ENCODE measurements around the gene HPF1. TPM values are rescaled to one million over a fixed set of nuclear protein-coding genes. Genes with fewer than 3 reads are reported as not detected.
A peak's percentile ranks its signal among the peaks of the same experiment; 100 is the strongest.

Gene HPF1
- total and polyA plus RNA-seq, 2 of the 13 experiments (the other 11 are each of a cell fraction or from before 2014, with no cell fraction given) = 5.1 to 14.8 TPM

DNA sequence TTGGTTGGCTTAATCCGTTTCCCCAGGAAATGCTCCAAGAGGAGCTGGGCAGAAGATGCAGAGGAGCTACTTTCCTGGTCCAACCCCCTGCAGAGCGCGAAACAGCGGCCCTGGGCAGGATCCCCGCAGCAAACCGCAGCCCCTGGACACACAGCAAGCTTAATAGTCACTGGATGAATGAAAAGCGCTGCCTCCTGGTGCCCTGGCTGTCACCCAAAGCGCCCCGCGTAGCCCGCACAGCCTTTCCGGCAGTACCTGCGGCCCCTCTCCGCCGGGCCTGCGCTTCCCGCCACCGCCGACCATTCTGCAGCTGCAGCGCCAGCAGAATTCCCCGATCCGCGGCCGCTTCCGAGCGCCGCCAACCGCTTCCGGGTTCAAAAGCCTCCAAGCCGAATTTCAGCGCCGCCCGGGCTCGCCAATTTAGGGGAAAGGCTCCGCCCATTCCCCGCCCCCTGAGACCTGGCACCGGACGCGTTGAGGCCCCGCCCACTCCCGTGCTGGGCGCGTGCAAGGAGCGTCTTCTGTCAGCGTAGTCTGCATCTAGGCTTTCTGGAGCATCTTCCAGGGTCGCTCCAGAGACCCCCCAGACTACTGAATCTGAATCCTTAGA, at the start of gene HPF1 (continued):
- TF ChIP-seq KAT7 (CRISPR knock-in tag; IDR thresholded peaks at IDR 0.05; ENCODE audit: borderline replicate concordance) (no peak; the same call in 1 of the 2 replicates), ISL2 (CRISPR knock-in tag; IDR thresholded peaks at IDR 0.05) (peak; percentile 37; the same call in 1 of the 2 replicates), ZNF564 (CRISPR knock-in tag; IDR thresholded peaks at IDR 0.05) (peak; percentile 84; the same call in 1 of the 2 replicates), ASH2L (IDR thresholded peaks at IDR 0.05; ENCODE audit: insufficient read length, low read depth, low read length) (peak; percentile 62), MAFG (CRISPR knock-in tag; IDR thresholded peaks at IDR 0.05) (no peak), DPF2 (CRISPR knock-in tag; IDR thresholded peaks at IDR 0.05; ENCODE audit: borderline replicate concordance, low read depth) (no peak), SYNCRIP (IDR thresholded peaks at IDR 0.05; ENCODE audit: insufficient read depth, low read depth, low read length) (no peak)
- TF ChIP-seq, protein P1, sequence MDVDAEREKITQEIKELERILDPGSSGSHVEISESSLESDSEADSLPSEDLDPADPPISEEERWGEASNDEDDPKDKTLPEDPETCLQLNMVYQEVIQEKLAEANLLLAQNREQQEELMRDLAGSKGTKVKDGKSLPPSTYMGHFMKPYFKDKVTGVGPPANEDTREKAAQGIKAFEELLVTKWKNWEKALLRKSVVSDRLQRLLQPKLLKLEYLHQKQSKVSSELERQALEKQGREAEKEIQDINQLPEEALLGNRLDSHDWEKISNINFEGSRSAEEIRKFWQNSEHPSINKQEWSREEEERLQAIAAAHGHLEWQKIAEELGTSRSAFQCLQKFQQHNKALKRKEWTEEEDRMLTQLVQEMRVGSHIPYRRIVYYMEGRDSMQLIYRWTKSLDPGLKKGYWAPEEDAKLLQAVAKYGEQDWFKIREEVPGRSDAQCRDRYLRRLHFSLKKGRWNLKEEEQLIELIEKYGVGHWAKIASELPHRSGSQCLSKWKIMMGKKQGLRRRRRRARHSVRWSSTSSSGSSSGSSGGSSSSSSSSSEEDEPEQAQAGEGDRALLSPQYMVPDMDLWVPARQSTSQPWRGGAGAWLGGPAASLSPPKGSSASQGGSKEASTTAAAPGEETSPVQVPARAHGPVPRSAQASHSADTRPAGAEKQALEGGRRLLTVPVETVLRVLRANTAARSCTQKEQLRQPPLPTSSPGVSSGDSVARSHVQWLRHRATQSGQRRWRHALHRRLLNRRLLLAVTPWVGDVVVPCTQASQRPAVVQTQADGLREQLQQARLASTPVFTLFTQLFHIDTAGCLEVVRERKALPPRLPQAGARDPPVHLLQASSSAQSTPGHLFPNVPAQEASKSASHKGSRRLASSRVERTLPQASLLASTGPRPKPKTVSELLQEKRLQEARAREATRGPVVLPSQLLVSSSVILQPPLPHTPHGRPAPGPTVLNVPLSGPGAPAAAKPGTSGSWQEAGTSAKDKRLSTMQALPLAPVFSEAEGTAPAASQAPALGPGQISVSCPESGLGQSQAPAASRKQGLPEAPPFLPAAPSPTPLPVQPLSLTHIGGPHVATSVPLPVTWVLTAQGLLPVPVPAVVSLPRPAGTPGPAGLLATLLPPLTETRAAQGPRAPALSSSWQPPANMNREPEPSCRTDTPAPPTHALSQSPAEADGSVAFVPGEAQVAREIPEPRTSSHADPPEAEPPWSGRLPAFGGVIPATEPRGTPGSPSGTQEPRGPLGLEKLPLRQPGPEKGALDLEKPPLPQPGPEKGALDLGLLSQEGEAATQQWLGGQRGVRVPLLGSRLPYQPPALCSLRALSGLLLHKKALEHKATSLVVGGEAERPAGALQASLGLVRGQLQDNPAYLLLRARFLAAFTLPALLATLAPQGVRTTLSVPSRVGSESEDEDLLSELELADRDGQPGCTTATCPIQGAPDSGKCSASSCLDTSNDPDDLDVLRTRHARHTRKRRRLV (CRISPR knock-in tag; IDR thresholded peaks at IDR 0.05) = 0 out of 2 replicates have a peak, but pooled peaks have one; percentile 40
- TF ChIP-seq, protein P2, sequence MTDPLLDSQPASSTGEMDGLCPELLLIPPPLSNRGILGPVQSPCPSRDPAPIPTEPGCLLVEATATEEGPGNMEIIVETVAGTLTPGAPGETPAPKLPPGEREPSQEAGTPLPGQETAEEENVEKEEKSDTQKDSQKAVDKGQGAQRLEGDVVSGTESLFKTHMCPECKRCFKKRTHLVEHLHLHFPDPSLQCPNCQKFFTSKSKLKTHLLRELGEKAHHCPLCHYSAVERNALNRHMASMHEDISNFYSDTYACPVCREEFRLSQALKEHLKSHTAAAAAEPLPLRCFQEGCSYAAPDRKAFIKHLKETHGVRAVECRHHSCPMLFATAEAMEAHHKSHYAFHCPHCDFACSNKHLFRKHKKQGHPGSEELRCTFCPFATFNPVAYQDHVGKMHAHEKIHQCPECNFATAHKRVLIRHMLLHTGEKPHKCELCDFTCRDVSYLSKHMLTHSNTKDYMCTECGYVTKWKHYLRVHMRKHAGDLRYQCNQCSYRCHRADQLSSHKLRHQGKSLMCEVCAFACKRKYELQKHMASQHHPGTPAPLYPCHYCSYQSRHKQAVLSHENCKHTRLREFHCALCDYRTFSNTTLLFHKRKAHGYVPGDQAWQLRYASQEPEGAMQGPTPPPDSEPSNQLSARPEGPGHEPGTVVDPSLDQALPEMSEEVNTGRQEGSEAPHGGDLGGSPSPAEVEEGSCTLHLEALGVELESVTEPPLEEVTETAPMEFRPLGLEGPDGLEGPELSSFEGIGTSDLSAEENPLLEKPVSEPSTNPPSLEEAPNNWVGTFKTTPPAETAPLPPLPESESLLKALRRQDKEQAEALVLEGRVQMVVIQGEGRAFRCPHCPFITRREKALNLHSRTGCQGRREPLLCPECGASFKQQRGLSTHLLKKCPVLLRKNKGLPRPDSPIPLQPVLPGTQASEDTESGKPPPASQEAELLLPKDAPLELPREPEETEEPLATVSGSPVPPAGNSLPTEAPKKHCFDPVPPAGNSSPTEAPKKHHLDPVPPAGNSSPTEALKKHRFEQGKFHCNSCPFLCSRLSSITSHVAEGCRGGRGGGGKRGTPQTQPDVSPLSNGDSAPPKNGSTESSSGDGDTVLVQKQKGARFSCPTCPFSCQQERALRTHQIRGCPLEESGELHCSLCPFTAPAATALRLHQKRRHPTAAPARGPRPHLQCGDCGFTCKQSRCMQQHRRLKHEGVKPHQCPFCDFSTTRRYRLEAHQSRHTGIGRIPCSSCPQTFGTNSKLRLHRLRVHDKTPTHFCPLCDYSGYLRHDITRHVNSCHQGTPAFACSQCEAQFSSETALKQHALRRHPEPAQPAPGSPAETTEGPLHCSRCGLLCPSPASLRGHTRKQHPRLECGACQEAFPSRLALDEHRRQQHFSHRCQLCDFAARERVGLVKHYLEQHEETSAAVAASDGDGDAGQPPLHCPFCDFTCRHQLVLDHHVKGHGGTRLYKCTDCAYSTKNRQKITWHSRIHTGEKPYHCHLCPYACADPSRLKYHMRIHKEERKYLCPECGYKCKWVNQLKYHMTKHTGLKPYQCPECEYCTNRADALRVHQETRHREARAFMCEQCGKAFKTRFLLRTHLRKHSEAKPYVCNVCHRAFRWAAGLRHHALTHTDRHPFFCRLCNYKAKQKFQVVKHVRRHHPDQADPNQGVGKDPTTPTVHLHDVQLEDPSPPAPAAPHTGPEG (CRISPR knock-in tag; IDR thresholded peaks at IDR 0.05) = no peak
- TF ChIP-seq, protein P3, sequence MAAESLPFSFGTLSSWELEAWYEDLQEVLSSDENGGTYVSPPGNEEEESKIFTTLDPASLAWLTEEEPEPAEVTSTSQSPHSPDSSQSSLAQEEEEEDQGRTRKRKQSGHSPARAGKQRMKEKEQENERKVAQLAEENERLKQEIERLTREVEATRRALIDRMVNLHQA (CRISPR knock-in tag; IDR thresholded peaks at IDR 0.05) = no peak
- TF ChIP-seq, protein P4, sequence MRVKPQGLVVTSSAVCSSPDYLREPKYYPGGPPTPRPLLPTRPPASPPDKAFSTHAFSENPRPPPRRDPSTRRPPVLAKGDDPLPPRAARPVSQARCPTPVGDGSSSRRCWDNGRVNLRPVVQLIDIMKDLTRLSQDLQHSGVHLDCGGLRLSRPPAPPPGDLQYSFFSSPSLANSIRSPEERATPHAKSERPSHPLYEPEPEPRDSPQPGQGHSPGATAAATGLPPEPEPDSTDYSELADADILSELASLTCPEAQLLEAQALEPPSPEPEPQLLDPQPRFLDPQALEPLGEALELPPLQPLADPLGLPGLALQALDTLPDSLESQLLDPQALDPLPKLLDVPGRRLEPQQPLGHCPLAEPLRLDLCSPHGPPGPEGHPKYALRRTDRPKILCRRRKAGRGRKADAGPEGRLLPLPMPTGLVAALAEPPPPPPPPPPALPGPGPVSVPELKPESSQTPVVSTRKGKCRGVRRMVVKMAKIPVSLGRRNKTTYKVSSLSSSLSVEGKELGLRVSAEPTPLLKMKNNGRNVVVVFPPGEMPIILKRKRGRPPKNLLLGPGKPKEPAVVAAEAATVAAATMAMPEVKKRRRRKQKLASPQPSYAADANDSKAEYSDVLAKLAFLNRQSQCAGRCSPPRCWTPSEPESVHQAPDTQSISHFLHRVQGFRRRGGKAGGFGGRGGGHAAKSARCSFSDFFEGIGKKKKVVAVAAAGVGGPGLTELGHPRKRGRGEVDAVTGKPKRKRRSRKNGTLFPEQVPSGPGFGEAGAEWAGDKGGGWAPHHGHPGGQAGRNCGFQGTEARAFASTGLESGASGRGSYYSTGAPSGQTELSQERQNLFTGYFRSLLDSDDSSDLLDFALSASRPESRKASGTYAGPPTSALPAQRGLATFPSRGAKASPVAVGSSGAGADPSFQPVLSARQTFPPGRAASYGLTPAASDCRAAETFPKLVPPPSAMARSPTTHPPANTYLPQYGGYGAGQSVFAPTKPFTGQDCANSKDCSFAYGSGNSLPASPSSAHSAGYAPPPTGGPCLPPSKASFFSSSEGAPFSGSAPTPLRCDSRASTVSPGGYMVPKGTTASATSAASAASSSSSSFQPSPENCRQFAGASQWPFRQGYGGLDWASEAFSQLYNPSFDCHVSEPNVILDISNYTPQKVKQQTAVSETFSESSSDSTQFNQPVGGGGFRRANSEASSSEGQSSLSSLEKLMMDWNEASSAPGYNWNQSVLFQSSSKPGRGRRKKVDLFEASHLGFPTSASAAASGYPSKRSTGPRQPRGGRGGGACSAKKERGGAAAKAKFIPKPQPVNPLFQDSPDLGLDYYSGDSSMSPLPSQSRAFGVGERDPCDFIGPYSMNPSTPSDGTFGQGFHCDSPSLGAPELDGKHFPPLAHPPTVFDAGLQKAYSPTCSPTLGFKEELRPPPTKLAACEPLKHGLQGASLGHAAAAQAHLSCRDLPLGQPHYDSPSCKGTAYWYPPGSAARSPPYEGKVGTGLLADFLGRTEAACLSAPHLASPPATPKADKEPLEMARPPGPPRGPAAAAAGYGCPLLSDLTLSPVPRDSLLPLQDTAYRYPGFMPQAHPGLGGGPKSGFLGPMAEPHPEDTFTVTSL (CRISPR knock-in tag; IDR thresholded peaks at IDR 0.05; ENCODE audit: borderline replicate concordance) = no peak

Measured in HepG2 (cell line).